PC-9 (cell line): Measurements from ENCODE around the gene ARPC1B. TPM values are rescaled to one million over a fixed set of nuclear protein-coding genes. Genes with fewer than 3 reads are reported as not detected.

Experiments
- BruUV-seq: library from RNA; stranded (reverse); fragments of 400-500 nt; replicated peaks from 2 replicates; lab custom pipeline; 2021; lab: Mats Ljungman, UMichigan
- CTCF ChIA-PET: fragments of 300-600 bp; sonication (Branson Sonifier 250); formaldehyde crosslinking; loops from one replicate; lab custom pipeline; 2022; ENCODE audit warnings: antibody characterized with exemption; lab: Charles Lee
- POLR2A ChIA-PET: fragments of 300-600 bp; sonication (Branson Sonifier 250); formaldehyde crosslinking; loops from one replicate; lab custom pipeline; 2022; ENCODE audit warnings: antibody characterized with exemption; ENCODE audit not compliant: unreplicated experiment; lab: Charles Lee
- DNase-seq, 2 experiments: peaks; one replicate each; pipeline versions ENCODE4 v3.0.0 to v3.0.0-alpha.2; 2015 to 2022; ENCODE audit warnings: mixed read lengths in 1 of 2
- H2AFZ ChIP-seq: fragments of 200-600 bp; sonication (generic); 2 replicates; pipeline ENCODE4 v1.8.1; 2017; ENCODE audit warnings: antibody characterized with exemption
- H3F3A ChIP-seq: fragments of 200-600 bp; sonication (generic); 2 replicates; pipeline ENCODE4 v1.8.1; 2017; ENCODE audit warnings: antibody characterized with exemption, mild to moderate bottlenecking, low read depth; ENCODE audit not compliant: insufficient read depth
- H3K27ac ChIP-seq: fragments of 200-600 bp; sonication (generic); 2 replicates; pipeline ENCODE4 v1.6.1; 2016; ENCODE audit warnings: mixed run types
- H3K27me3 ChIP-seq: fragments of 200-600 bp; sonication (generic); 2 replicates; pipeline ENCODE4 v1.6.1; 2016; ENCODE audit warnings: low read depth, mixed run types; ENCODE audit not compliant: insufficient read depth
- H3K36me3 ChIP-seq: fragments of 200-600 bp; sonication (generic); 2 replicates; pipeline ENCODE4 v1.6.1; 2016; ENCODE audit warnings: low read depth, mixed run types
- H3K4me1 ChIP-seq: fragments of 200-600 bp; sonication (generic); replicated peaks from 2 replicates; pipeline ENCODE4 v1.6.1; 2016; ENCODE audit warnings: mixed run types; ENCODE audit not compliant: insufficient read depth
- H3K4me2 ChIP-seq: fragments of 200-600 bp; sonication (generic); 2 replicates; pipeline ENCODE4 v1.6.1; 2017; ENCODE audit warnings: mixed run types
- H3K4me3 ChIP-seq: fragments of 200-600 bp; sonication (generic); 2 replicates; pipeline ENCODE4 v1.6.1; 2016; ENCODE audit warnings: mixed run types
- H3K79me2 ChIP-seq: fragments of 200-600 bp; sonication (generic); 2 replicates; pipeline ENCODE4 v1.6.1; 2017; ENCODE audit warnings: low read depth, mixed run types
- H3K9me2 ChIP-seq: fragments of 200-600 bp; sonication (generic); 2 replicates; pipeline ENCODE4 v1.8.1; 2017; ENCODE audit warnings: mild to moderate bottlenecking; ENCODE audit not compliant: insufficient read depth
- H3K9me3 ChIP-seq: fragments of 200-600 bp; sonication (generic); 2 replicates; pipeline ENCODE4 v1.8.1; 2016; ENCODE audit warnings: low read depth; ENCODE audit not compliant: insufficient read depth
- H4K20me1 ChIP-seq: fragments of 200-600 bp; sonication (generic); 2 replicates; pipeline ENCODE4 v1.8.1; 2017; ENCODE audit not compliant: insufficient read depth
- EZH2 ChIP-seq: fragments of 200-600 bp; sonication (generic); IDR thresholded peaks from 2 replicates; pipeline ENCODE4 v1.8.0; 2017; ENCODE audit warnings: antibody characterized with exemption, low read depth
- intact Hi-C: fragments of 100-400 bp; cut with micrococcal nuclease; formaldehyde crosslinking; loops from one replicate; pipeline ENCODE4 v1.10.0; 2022; ENCODE audit not compliant: unreplicated experiment
- total RNA-seq: library from RNA; stranded (reverse); gene quantifications from 2 replicates; pipeline ENCODE4 v1.2.3, GENCODE V29; 2021
- TF ChIP-seq, protein P1 (sequence below): fragments of 200-600 bp; sonication (generic); conservative IDR thresholded peaks from 2 replicates; pipeline ENCODE4 v1.6.1; 2017; ENCODE audit warnings: mixed run types, antibody characterized with exemption, mild to moderate bottlenecking, moderate library complexity

ARPC1B gene
- total RNA-seq, 1 experiment from 2014 or later: 276 TPM

DNA sequence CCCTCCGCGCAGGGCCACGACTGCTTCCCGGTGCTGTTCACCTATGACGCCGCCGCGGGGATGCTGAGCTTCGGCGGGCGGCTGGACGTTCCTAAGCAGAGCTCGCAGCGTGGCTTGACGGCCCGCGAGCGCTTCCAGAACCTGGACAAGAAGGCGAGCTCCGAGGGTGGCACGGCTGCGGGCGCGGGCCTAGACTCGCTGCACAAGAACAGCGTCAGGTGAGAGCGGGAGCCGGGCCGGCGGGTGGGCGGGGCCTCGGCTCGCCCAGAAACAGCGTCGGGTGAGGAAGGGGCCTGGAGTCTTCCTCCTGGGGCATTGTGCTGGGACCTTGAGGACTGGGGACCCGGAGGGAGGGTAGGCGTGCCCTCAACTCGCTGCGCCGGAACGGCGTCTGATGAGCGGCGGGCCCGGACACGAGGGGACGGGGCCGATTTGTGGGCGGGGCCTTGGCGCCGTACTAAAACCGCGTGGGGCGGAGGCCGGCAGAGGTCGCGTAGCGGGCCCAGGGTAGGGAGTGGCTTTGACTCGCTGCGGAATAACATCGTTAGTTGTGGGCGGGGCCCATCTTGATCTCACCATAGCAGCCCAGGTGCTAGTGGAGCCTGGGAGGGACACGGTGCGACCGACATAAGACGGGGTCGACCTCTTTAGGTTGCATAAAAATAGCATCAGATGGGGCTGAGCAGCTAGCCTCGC lies 18.3 kb downstream of the ARPC1B start:
- CTCF ChIA-PET: no interaction called here
- Histone ChIP-seq H2AFZ (no peak overlapping the region), H3K9me3 (no peaks in the 10 kb centered on the region), H3K27me3 (no peaks in the 10 kb centered on the region), H4K20me1 (peaks cover 15% of the 10 kb centered on the region), H3K79me2 (no peaks in the 10 kb centered on the region), H3K4me3 (no peak overlapping the region), H3F3A (peaks cover 33% of the 10 kb centered on the region), H3K36me3 (peaks cover 15% of the 10 kb centered on the region; the same call in 1 of the 2 replicates), H3K4me1 (no peaks in the 10 kb centered on the region), H3K4me2 (no peak overlapping the region), H3K27ac (no peak overlapping the region), H3K9me2 (no peaks in the 10 kb centered on the region)
- no peak for TF ChIP-seq EZH2
- TF ChIP-seq, protein P1, sequence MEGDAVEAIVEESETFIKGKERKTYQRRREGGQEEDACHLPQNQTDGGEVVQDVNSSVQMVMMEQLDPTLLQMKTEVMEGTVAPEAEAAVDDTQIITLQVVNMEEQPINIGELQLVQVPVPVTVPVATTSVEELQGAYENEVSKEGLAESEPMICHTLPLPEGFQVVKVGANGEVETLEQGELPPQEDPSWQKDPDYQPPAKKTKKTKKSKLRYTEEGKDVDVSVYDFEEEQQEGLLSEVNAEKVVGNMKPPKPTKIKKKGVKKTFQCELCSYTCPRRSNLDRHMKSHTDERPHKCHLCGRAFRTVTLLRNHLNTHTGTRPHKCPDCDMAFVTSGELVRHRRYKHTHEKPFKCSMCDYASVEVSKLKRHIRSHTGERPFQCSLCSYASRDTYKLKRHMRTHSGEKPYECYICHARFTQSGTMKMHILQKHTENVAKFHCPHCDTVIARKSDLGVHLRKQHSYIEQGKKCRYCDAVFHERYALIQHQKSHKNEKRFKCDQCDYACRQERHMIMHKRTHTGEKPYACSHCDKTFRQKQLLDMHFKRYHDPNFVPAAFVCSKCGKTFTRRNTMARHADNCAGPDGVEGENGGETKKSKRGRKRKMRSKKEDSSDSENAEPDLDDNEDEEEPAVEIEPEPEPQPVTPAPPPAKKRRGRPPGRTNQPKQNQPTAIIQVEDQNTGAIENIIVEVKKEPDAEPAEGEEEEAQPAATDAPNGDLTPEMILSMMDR: no peak
- BruUV-seq: no TSS peak
- DNase-seq: no peak
- POLR2A ChIA-PET: no interaction called here
- intact Hi-C loops: no loop called here

DNA sequence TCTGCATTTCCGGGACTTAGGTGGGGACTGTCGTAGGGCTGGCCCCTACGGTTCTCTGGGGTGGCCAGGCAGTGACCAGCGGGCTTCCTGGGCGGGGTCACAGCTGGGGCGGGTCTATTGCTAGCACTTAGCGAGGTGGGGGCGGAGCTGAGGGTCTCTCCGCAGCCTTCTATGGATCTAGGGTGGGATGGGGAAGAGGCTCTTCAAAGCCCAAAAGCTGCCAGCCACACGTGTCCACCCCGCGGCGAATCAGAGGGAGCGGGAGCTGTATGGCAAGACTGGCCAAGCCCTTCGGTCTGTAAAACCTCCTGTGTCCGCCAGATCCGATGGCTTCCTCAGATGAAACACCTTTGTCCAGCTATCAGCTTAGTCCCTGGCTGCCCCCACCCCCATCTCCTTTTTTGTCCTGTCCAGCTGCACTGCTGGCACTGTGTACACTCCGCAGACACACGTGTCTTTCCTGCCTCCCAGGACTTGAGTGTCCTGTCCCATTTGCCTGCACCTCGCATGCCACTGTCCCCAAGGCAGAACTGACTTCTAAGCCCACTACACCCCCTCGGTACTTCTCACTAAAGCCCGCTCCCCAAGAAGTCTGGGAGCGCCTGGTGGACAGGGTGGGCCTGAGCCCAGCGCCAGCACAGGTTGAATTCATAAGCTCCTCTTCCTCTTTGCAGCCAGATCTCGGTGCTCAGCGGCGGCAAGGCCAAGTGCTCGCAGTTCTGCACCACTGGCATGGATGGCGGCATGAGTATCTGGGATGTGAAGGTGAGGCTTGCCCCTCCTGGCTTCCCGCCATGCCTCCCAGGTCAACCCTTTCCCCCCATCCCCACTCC lies 19.0 kb downstream of the ARPC1B start:
- Histone ChIP-seq H3K36me3 (peaks cover 15% of the 10 kb centered on the region; the same call in 1 of the 2 replicates), H3K4me1 (no peaks in the 10 kb centered on the region), H3K27me3 (no peaks in the 10 kb centered on the region), H3K79me2 (no peaks in the 10 kb centered on the region), H3K9me3 (no peaks in the 10 kb centered on the region), H4K20me1 (peaks cover 23% of the 10 kb centered on the region), H3K4me2 (no peak overlapping the region), H3K27ac (no peak overlapping the region), H2AFZ (no peak overlapping the region), H3K9me2 (no peaks in the 10 kb centered on the region), H3F3A (peaks cover 34% of the 10 kb centered on the region), H3K4me3 (no peak overlapping the region)
- ChIA-PET CTCF (interaction anchor here (0.5 to 0.6 kb wide), 2 partner anchors 18 to 23 kb away, joined by 3 to 13 read pairs; no protein-coding TSS in a partner anchor), POLR2A (no interaction called here)
- no peak for DNase-seq
- intact Hi-C loops: no loop called here
- BruUV-seq: no TSS peak
- no peak for TF ChIP-seq EZH2

GRCh38 chr7:99394188-99394502 lies 19.6 kb downstream of the ARPC1B start:
- H2AFZ ChIP-seq: no peak overlapping the region
- H3K4me3 ChIP-seq: no peak overlapping the region
- CTCF ChIA-PET: interaction anchor here (0.6 kb wide), 1 partner anchor 24 kb away, joined by 13 read pairs; no protein-coding TSS in a partner anchor
- no peak overlapping the region for H3K4me2 ChIP-seq
- no peaks in the 10 kb centered on the region for H3K9me3 ChIP-seq
- no peak overlapping the region for H3K27ac ChIP-seq
- intact Hi-C loops: no loop called here
- POLR2A ChIA-PET: no interaction called here
- no peaks in the 10 kb centered on the region for H3K4me1 ChIP-seq
- TF ChIP-seq EZH2: no peak
- TF ChIP-seq, protein P1: no peak
- no TSS peak for BruUV-seq
- peaks cover 34% of the 10 kb centered on the region for H3F3A ChIP-seq
- H4K20me1 ChIP-seq: peaks cover 28% of the 10 kb centered on the region
- no peaks in the 10 kb centered on the region for H3K27me3 ChIP-seq
- no peak for DNase-seq
- peaks cover 20% of the 10 kb centered on the region; the same call in 1 of the 2 replicates for H3K36me3 ChIP-seq
- no peaks in the 10 kb centered on the region for H3K79me2 ChIP-seq
- H3K9me2 ChIP-seq: no peaks in the 10 kb centered on the region
